ENCODE measurements around the gene ZDHHC14.

- TF ChIP-seq ZFX (IDR thresholded peaks at IDR 0.05; ENCODE audit: borderline replicate concordance) (no peak), CTCF (IDR thresholded peaks at IDR 0.05) (no peak)
Measured at GRCh38 chr6:157379656-157380457, 1.1 kb upstream of the ZDHHC14 start.

Data from 22Rv1 (cell line).